GM12878 (cell line): Measurements from ENCODE around the gene CCDC63. TPM values are rescaled to one million over a fixed set of nuclear protein-coding genes. Genes with fewer than 3 reads are reported as not detected.

Experiments
- ATAC-seq: fragments of 200-7000 bp; cut with Tn5 transposase; 3 replicates; pipeline ENCODE4 v1.9.1; 2020; ENCODE audit warnings: mild to moderate bottlenecking, moderate library complexity
- BruUV-seq: library from RNA; stranded (reverse); fragments of 400-500 nt; replicated peaks from 2 replicates; lab custom pipeline; 2021; lab: Mats Ljungman, UMichigan
- CTCF ChIA-PET: fragments of 300-600 bp; sonication (Branson Sonifier 250); formaldehyde crosslinking; extraction: SDS; loops from one replicate; lab custom pipeline; 2021; ENCODE audit warnings: inconsistent platforms; lab: Yijun Ruan, JAX
- POLR2A ChIA-PET: fragments of 350-600 bp; formaldehyde crosslinking; extraction: SDS; loops from one replicate; lab custom pipeline; 2021; ENCODE audit warnings: inconsistent platforms; lab: Charles Lee
- RAD21 ChIA-PET: fragments of 300-600 bp; sonication (Branson Sonifier 250); formaldehyde crosslinking; loops from one replicate; lab custom pipeline; 2023; ENCODE audit warnings: antibody characterized with exemption; ENCODE audit not compliant: unreplicated experiment; lab: Charles Lee
- SMC1A ChIA-PET: fragments of 300-600 bp; sonication (Branson Sonifier 250); formaldehyde crosslinking; loops from one replicate; lab custom pipeline; 2023; ENCODE audit not compliant: unreplicated experiment, uncharacterized antibody; lab: Charles Lee
- DNase-seq: peaks from one replicate; pipeline ENCODE4 v3.0.0-alpha.2; 2011; ENCODE audit warnings: low read depth, low spot score
- FAIRE-seq: peaks from 3 replicates; lab custom pipeline; 2011; peaks lifted over from hg19 to GRCh38; lab: Jason Lieb, UNC
- H2AFZ ChIP-seq: 2 replicates; pipeline ENCODE4 v1.6.0; 2011; ENCODE audit warnings: low read depth, low read length, control low read depth; ENCODE audit not compliant: control insufficient read depth
- H3K27ac ChIP-seq: 2 replicates; pipeline ENCODE4 v1.5.1; 2011; ENCODE audit warnings: control low read depth; ENCODE audit not compliant: control insufficient read depth, insufficient read depth
- H3K27me3 ChIP-seq, 2 experiments: replicated peaks in 1 of 2; 2 replicates each; pipeline versions ENCODE4 v1.6.0 to v1.6.1; 2011; ENCODE audit warnings: low read length in 1 of 2; ENCODE audit not compliant: control insufficient read depth in 2 of 2, insufficient read depth in 2 of 2
- H3K36me3 ChIP-seq, 2 experiments: 2 replicates each; pipeline ENCODE4 v1.5.1; 2011; ENCODE audit warnings: low read length in 1 of 2; ENCODE audit not compliant: control insufficient read depth in 2 of 2, insufficient read depth in 2 of 2
- H3K4me1 ChIP-seq: 2 replicates; pipeline ENCODE4 v1.6.1; 2011; ENCODE audit warnings: mild to moderate bottlenecking, low read length, moderate library complexity, mixed read lengths; ENCODE audit not compliant: control insufficient read depth, insufficient read depth
- H3K4me2 ChIP-seq: 2 replicates; pipeline ENCODE4 v1.6.0; 2011; ENCODE audit warnings: control low read depth; ENCODE audit not compliant: control insufficient read depth, insufficient read depth
- H3K4me3 ChIP-seq: fragments of 200-600 bp; sonication (generic); 2 replicates; pipeline ENCODE4 v1.5.1; 2016
- H3K79me2 ChIP-seq: 2 replicates; pipeline ENCODE4 v1.6.0; 2011; ENCODE audit warnings: low read length; ENCODE audit not compliant: control insufficient read depth, insufficient read depth
- H3K9ac ChIP-seq: 2 replicates; pipeline ENCODE4 v1.8.0; 2011; ENCODE audit warnings: low read length, control low read depth, mixed read lengths; ENCODE audit not compliant: control insufficient read depth, insufficient read depth
- H3K9me3 ChIP-seq: replicated peaks from 3 replicates; pipeline ENCODE4 v1.5.1; 2011; ENCODE audit warnings: mild to moderate bottlenecking, low read length; ENCODE audit not compliant: control insufficient read depth, insufficient read depth
- H4K20me1 ChIP-seq: 2 replicates; pipeline ENCODE4 v1.6.0; 2011; ENCODE audit not compliant: control insufficient read depth, insufficient read depth
- CBX3 ChIP-seq: fragments of 200-600 bp; sonication (generic); IDR thresholded peaks from 2 replicates; pipeline ENCODE4 v1.6.1; 2016; ENCODE audit warnings: low read depth, borderline replicate concordance
- EED ChIP-seq: sonication (generic); IDR thresholded peaks from 2 replicates; pipeline ENCODE4 v1.6.1; 2016; ENCODE audit warnings: antibody characterized with exemption, low read depth
- EZH2 ChIP-seq: IDR thresholded peaks from 2 replicates; pipeline ENCODE4 v1.6.1; 2012; ENCODE audit warnings: low read depth, mild to moderate bottlenecking, control low read depth, inconsistent platforms, low read length, borderline replicate concordance; ENCODE audit not compliant: control insufficient read depth
- POLR2AphosphoS2 ChIP-seq: IDR thresholded peaks from 2 replicates; pipeline ENCODE4 v1.6.1; 2011; ENCODE audit warnings: low read depth, mild to moderate bottlenecking, low read length, improper control_type of control experiment, moderate library complexity
- PRDM15 ChIP-seq: fragments of 450-650 bp; formaldehyde crosslinking; IDR thresholded peaks from 2 replicates; pipeline ENCODE4 v1.4.0; 2020; ENCODE audit warnings: mild to moderate bottlenecking, moderate library complexity
- SPI1 ChIP-seq: IDR thresholded peaks from 2 replicates; pipeline ENCODE4 v1.6.1; 2011; ENCODE audit warnings: low read depth, mild to moderate bottlenecking, low read length, moderate library complexity, borderline replicate concordance; ENCODE audit not compliant: insufficient read depth
- STAT1 ChIP-seq: fragments of 450-650 bp; conservative IDR thresholded peaks from 2 replicates; pipeline ENCODE4 v1.6.1; 2014; ENCODE audit warnings: antibody characterized with exemption, mild to moderate bottlenecking
- WGBS: methylation state at CpG from one replicate; pipeline ENCODE4 v1.1.6; 2016; ENCODE audit warnings: low lambda C conversion rate; ENCODE audit not compliant: insufficient replicate concordance, insufficient coverage; ENCODE audit errors: missing lambda C conversion rate; 5-methylcytosine and 5-hydroxymethylcytosine counted together
- in situ Hi-C: fragments of 300-500 bp; cut with MboI; formaldehyde crosslinking; loops from 9 replicates; pipeline ENCODE4 v1.14.3; 2018; ENCODE audit warnings: mixed read lengths
- intact Hi-C: fragments of 100-400 bp; cut with micrococcal nuclease; formaldehyde crosslinking; loops from one replicate; pipeline ENCODE4 v1.14.2; 2022; ENCODE audit not compliant: unreplicated experiment
- polyA plus RNA-seq, 11 experiments: library from polyadenylated mRNA; depleted of rRNA in 4 of 11; unstranded in 6 of 11; stranded (reverse) in 5 of 11; fragments of >200 nt; fragmentation: Nextera tagmentation in 4 of 11; fragmentation: Illumina TruSeq in 1 of 11; extraction: Ambion mirVana in 4 of 11; extraction: Trizol in 1 of 11; gene quantifications; 1 replicate in 1 of 11; 2 replicates in 10 of 11; pipeline versions ENCODE4 v1.2.1 to v1.2.3, GENCODE V29; 2011 to 2016; ENCODE audit warnings: inconsistent platforms in 2 of 11, missing spikeins in 2 of 11, low read depth in 1 of 11
- total RNA-seq, 4 experiments: library from RNA; depleted of rRNA in 3 of 4; stranded (reverse); fragments of >200 nt in 3 of 4; fragmentation: Illumina TruSeq in 1 of 4; extraction: Trizol in 1 of 4; gene quantifications; 2 replicates each; pipeline versions ENCODE4 v1.2.1 to v1.2.3, GENCODE V29; 2013 to 2021

The CCDC63 gene
- total and polyA plus RNA-seq, 10 of the 15 experiments (the other 5 are each of a cell fraction or from before 2014, with no cell fraction given), result not detected

GRCh38 chr12:110845339-110845682 lies 1.5 kb upstream of the CCDC63 start (continued):
- TF ChIP-seq POLR2AphosphoS2, result no peak
- TF ChIP-seq EZH2, result no peak

- BruUV-seq, result no TSS peak
- ChIA-PET CTCF (interaction anchor here (1.0 to 1.6 kb wide), 3 partner anchors 17 to 40 kb away, joined by 3 to 4 read pairs (median 4); no protein-coding TSS in a partner anchor), SMC1A (no interaction called here), POLR2A (no interaction called here), RAD21 (no interaction called here)
- ATAC-seq, result no peak
- H3K27me3 ChIP-seq, result peaks cover 5 to 13% of the 10 kb centered on the region in 2 experiments
- no peaks in the 10 kb centered on the region for H3K9me3 ChIP-seq
- H3K9ac ChIP-seq, result no peak overlapping the region
- H3K4me1 ChIP-seq, result no peaks in the 10 kb centered on the region
- H3K36me3 ChIP-seq, result no peaks in the 10 kb centered on the region
- in situ Hi-C loops (no loop called here), intact Hi-C loops (no loop called here)
- no peaks in the 10 kb centered on the region for H3K79me2 ChIP-seq
- no peak for FAIRE-seq
- H2AFZ ChIP-seq, result no peak overlapping the region
- DNase-seq, result no peak
- H3K4me2 ChIP-seq, result no peak overlapping the region
- no peak overlapping the region for H3K27ac ChIP-seq
- no peak for TF ChIP-seq CBX3
- no peak for TF ChIP-seq STAT1
- TF ChIP-seq PRDM15 (CRISPR knock-in tag), result no peak
- no peak for TF ChIP-seq POLR2AphosphoS2
- TF ChIP-seq EED, result no peak
- TF ChIP-seq SPI1, result no peak
- WGBS, result 54% methylated on average over 6 of the region's 6 CpGs
- H3K4me3 ChIP-seq, result no peak overlapping the region
- H4K20me1 ChIP-seq, result no peaks in the 10 kb centered on the region
Measured at GRCh38 chr12:110848314-110848923, 1.6 kb downstream of the CCDC63 start.
